ENCODE data around the gene TNFAIP8L1.
"Not testable (repeated sequence)": the region's sequence is repeated elsewhere in the genome, so short reads cannot be mapped to it uniquely, and the experiment has no call there.

Gene TNFAIP8L1

GRCh38 chr19:4638828-4639530 lies at the start of gene TNFAIP8L1:
Gene TNFAIP8L1, plus strand, starts transcription at chr19:4639516. Its CDS starts 12,354 bp downstream, at chr19:4651870.
- peak; percentile 73 for DNase-seq (ENCODE audit: low read depth, low spot score)

GRCh38 chr19:4589579-4590410 lies 49.5 kb upstream of the TNFAIP8L1 start:
- DNase-seq (ENCODE audit: low read depth, low spot score) = no peak

GRCh38 chr19:4590559-4590958 lies 48.8 kb upstream of the TNFAIP8L1 start:
- DNase-seq (ENCODE audit: low read depth, low spot score) = no peak

GRCh38 chr19:4591320-4591719 lies 48.0 kb upstream of the TNFAIP8L1 start:
- DNase-seq (ENCODE audit: low read depth, low spot score) = no peak

- DNase-seq (ENCODE audit: low read depth, low spot score) = no peak
These were observed 46.9 kb upstream of the TNFAIP8L1 start for GRCh38 chr19:4592445-4592844.

GRCh38 chr19:4593409-4593851 lies 45.9 kb upstream of the TNFAIP8L1 start:
- no peak for DNase-seq (ENCODE audit: low read depth, low spot score)

- DNase-seq (ENCODE audit: low read depth, low spot score) = no peak
These were observed 45.1 kb upstream of the TNFAIP8L1 start for GRCh38 chr19:4594201-4594600.

- DNase-seq (ENCODE audit: low read depth, low spot score) = not testable (repeated sequence)
These were observed 44.2 kb upstream of the TNFAIP8L1 start for GRCh38 chr19:4595158-4595557.

- no peak for DNase-seq (ENCODE audit: low read depth, low spot score)
These were observed 43.0 kb upstream of the TNFAIP8L1 start for GRCh38 chr19:4596033-4596904.

GRCh38 chr19:4597278-4597974 lies 41.9 kb upstream of the TNFAIP8L1 start:
- no peak for DNase-seq (ENCODE audit: low read depth, low spot score)

GRCh38 chr19:4597975-4598671 lies 41.2 kb upstream of the TNFAIP8L1 start:
- no peak for DNase-seq (ENCODE audit: low read depth, low spot score)

GRCh38 chr19:4598712-4599111 lies 40.6 kb upstream of the TNFAIP8L1 start:
- DNase-seq (ENCODE audit: low read depth, low spot score) = no peak

- no peak for DNase-seq (ENCODE audit: low read depth, low spot score)
These were observed 39.2 kb upstream of the TNFAIP8L1 start for GRCh38 chr19:4600082-4600481.

GRCh38 chr19:4600893-4601292 lies 38.4 kb upstream of the TNFAIP8L1 start:
- DNase-seq (ENCODE audit: low read depth, low spot score) = no peak

- DNase-seq (ENCODE audit: low read depth, low spot score) = no peak
These were observed 37.0 kb upstream of the TNFAIP8L1 start for GRCh38 chr19:4602173-4602788.

- no peak for DNase-seq (ENCODE audit: low read depth, low spot score)
These were observed 36.4 kb upstream of the TNFAIP8L1 start for GRCh38 chr19:4602915-4603314.

- no peak for DNase-seq (ENCODE audit: low read depth, low spot score)
These were observed 34.4 kb upstream of the TNFAIP8L1 start for GRCh38 chr19:4604912-4605311.

- DNase-seq (ENCODE audit: low read depth, low spot score) = no peak
These were observed 33.1 kb upstream of the TNFAIP8L1 start for GRCh38 chr19:4606181-4606580.

- no peak for DNase-seq (ENCODE audit: low read depth, low spot score)
These were observed 32.2 kb upstream of the TNFAIP8L1 start for GRCh38 chr19:4606921-4607678.

All from brain pericyte (primary cell).